Gastroesophageal sphincter (tissue), 3 donors: Measurements from ENCODE around the gene YPEL5.

Experiments
- CTCF ChIP-seq, 4 experiments: fragments of 200-600 bp in 2 of 4; fragments of 450-650 bp in 2 of 4; sonication (generic) in 1 of 4; IDR thresholded peaks; one replicate each; pipeline ENCODE4 v1.5.1; 2017 to 2019; ENCODE audit warnings: antibody characterized with exemption in 4 of 4, mild to moderate bottlenecking in 2 of 4, moderate library complexity in 2 of 4
- POLR2A ChIP-seq, 2 donors: fragments of 450-650 bp; IDR thresholded peaks; one replicate each; pipeline ENCODE4 v1.6.1; 2017; ENCODE audit warnings: antibody characterized with exemption in 2 of 2, mild to moderate bottlenecking in 2 of 2, moderate library complexity in 1 of 2

GRCh38 chr2:30149976-30150375 lies 3.2 kb downstream of the YPEL5 start:
- TF ChIP-seq CTCF (IDR thresholded peaks at IDR 0.05) (no peak), POLR2A (IDR thresholded peaks at IDR 0.05) (no peak)
